GM21619 (cell line): ENCODE results near the gene CALD1.

ENCODE experiments used
- ATAC-seq: cut with Tn5 transposase; IDR thresholded peaks from one replicate; pipeline ENCODE4 v1.9.1; 2021; ENCODE audit not compliant: unreplicated experiment

CALD1 gene

GRCh38 chr7:134787064-134787463, 7.6 kb downstream of the CALD1 start:
- ATAC-seq = no peak

GRCh38 chr7:134787720-134788119, 8.3 kb downstream of the CALD1 start:
- ATAC-seq = no peak

- ATAC-seq = no peak
Measured at GRCh38 chr7:134788191-134788590, 8.8 kb downstream of the CALD1 start.

GRCh38 chr7:134789967-134790685, 10.7 kb downstream of the CALD1 start:
- ATAC-seq = no peak

GRCh38 chr7:134792968-134793367, 13.5 kb downstream of the CALD1 start:
- ATAC-seq = no peak

GRCh38 chr7:134795231-134795630, 15.8 kb downstream of the CALD1 start:
- ATAC-seq = no peak

- ATAC-seq = no peak
Measured at GRCh38 chr7:134798155-134798554, 18.7 kb downstream of the CALD1 start.

GRCh38 chr7:134799377-134799776, 19.9 kb downstream of the CALD1 start:
- no peak for ATAC-seq

GRCh38 chr7:134802762-134803161, 23.3 kb downstream of the CALD1 start:
- ATAC-seq = no peak

- no peak for ATAC-seq
Measured at GRCh38 chr7:134804351-134804750, 24.9 kb downstream of the CALD1 start.

GRCh38 chr7:134804854-134805253, 25.4 kb downstream of the CALD1 start:
- ATAC-seq = no peak

- ATAC-seq = no peak
Measured at GRCh38 chr7:134806197-134806596, 26.8 kb downstream of the CALD1 start.

- ATAC-seq = no peak
Measured at GRCh38 chr7:134809616-134810015, 30.2 kb downstream of the CALD1 start.

GRCh38 chr7:134811765-134812164, 32.3 kb downstream of the CALD1 start:
- ATAC-seq = no peak

GRCh38 chr7:134813663-134814396, 34.4 kb downstream of the CALD1 start:
- no peak for ATAC-seq

- ATAC-seq = no peak
Measured at GRCh38 chr7:134814730-134815364, 35.4 kb downstream of the CALD1 start.

GRCh38 chr7:134818613-134819345, 39.3 kb downstream of the CALD1 start:
- ATAC-seq = no peak

GRCh38 chr7:134819401-134819800, 40.0 kb downstream of the CALD1 start:
- no peak for ATAC-seq

- ATAC-seq = no peak
Measured at GRCh38 chr7:134820295-134820694, 40.9 kb downstream of the CALD1 start.

- no peak for ATAC-seq
Measured at GRCh38 chr7:134820778-134821177, 41.3 kb downstream of the CALD1 start.

- ATAC-seq = no peak
Measured at GRCh38 chr7:134823400-134823799, 44.0 kb downstream of the CALD1 start.
